ENCODE results near the gene TMIGD2.

The TMIGD2 gene

DNA sequence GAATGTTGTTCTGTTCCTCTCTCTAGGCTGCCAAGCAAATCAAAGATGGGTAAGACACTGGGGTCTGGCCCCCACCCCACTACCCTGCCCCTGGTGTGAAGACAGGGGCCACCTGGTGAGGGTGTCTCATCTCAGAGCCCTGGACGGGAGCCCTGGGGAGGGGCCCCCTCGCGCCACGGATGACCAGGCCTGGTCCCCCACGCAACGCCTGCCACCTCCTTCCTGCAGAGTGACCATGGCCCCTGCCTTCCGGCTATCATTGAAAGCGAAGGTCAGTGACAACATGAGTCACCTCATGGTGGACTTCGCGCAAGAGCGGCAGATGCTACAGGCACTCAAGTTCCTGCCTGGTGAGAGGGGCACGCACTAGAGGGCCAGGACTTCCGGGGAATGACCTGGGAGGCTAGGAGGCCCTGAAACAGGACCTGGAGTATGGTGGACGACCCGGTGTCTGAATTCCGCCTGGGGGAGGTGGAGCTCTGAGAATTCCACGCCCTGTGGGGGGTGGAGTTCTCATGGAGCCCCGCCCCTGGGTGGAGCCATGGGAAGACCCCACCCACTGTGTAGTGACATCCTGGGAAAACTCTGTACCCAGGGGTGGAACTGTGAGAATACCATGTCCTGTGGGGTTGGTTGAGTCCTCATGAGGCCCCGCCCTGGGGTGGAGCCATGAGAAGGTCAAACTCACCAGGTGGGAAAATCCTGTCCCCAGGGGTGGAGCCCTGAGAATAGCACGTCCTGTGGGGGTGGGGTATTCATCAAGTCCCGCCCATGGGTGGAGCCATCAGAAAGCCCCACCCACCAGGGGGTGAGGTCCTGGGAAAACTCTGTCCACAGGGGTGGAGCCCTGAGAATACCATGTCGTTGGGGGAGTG, 8.3 kb upstream of the TMIGD2 start:
- Histone ChIP-seq H3K36me3 (ENCODE audit: control insufficient read depth, insufficient read depth, low read length) (no peaks in the 10 kb centered on the region), H3K9me3 (ENCODE audit: control insufficient read depth, low read length) (no peaks in the 10 kb centered on the region)

GRCh38 chr19:4305659-4306058, 3.5 kb upstream of the TMIGD2 start:
- no peak overlapping the region for H3K27ac ChIP-seq (ENCODE audit: insufficient read depth, low read length, poor library complexity, severe bottlenecking)
- H3K27me3 ChIP-seq (replicated peaks; ENCODE audit: control insufficient read depth, insufficient read depth, low read length, poor library complexity, severe bottlenecking): peaks cover 4% of the 10 kb centered on the region
- DNase-seq: no peak
- no peaks in the 10 kb centered on the region for H3K9me3 ChIP-seq (ENCODE audit: control insufficient read depth, low read length)
- H3K4me3 ChIP-seq (ENCODE audit: insufficient read depth, low read depth, low read length, poor library complexity, severe bottlenecking): no peak overlapping the region
- H3K36me3 ChIP-seq (ENCODE audit: control insufficient read depth, insufficient read depth, low read length): no peaks in the 10 kb centered on the region
- peaks cover 5% of the 10 kb centered on the region for H3K4me1 ChIP-seq (ENCODE audit: control insufficient read depth, insufficient read depth, low read length, poor library complexity, severe bottlenecking)

More for the DNA sequence above, 8.3 kb upstream of the TMIGD2 start:
- Histone ChIP-seq H3K27ac (ENCODE audit: insufficient read depth, low read length, poor library complexity, severe bottlenecking) (no peak overlapping the region), H3K4me3 (ENCODE audit: insufficient read depth, low read depth, low read length, poor library complexity, severe bottlenecking) (no peak overlapping the region), H3K27me3 (replicated peaks; ENCODE audit: control insufficient read depth, insufficient read depth, low read length, poor library complexity, severe bottlenecking) (no peaks in the 10 kb centered on the region), H3K4me1 (ENCODE audit: control insufficient read depth, insufficient read depth, low read length, poor library complexity, severe bottlenecking) (no peaks in the 10 kb centered on the region)
- no peak for DNase-seq

- Histone ChIP-seq H3K27ac (ENCODE audit: insufficient read depth, low read length, poor library complexity, severe bottlenecking) (no peak overlapping the region), H3K27me3 (replicated peaks; ENCODE audit: control insufficient read depth, insufficient read depth, low read length, poor library complexity, severe bottlenecking) (peaks cover 4% of the 10 kb centered on the region), H3K4me1 (ENCODE audit: control insufficient read depth, insufficient read depth, low read length, poor library complexity, severe bottlenecking) (peaks cover 5% of the 10 kb centered on the region), H3K4me3 (ENCODE audit: insufficient read depth, low read depth, low read length, poor library complexity, severe bottlenecking) (no peak overlapping the region), H3K9me3 (ENCODE audit: control insufficient read depth, low read length) (no peaks in the 10 kb centered on the region), H3K36me3 (ENCODE audit: control insufficient read depth, insufficient read depth, low read length) (no peaks in the 10 kb centered on the region)
- no peak for DNase-seq
Observed at GRCh38 chr19:4305257-4305612, 3.0 kb upstream of the TMIGD2 start.

DNA sequence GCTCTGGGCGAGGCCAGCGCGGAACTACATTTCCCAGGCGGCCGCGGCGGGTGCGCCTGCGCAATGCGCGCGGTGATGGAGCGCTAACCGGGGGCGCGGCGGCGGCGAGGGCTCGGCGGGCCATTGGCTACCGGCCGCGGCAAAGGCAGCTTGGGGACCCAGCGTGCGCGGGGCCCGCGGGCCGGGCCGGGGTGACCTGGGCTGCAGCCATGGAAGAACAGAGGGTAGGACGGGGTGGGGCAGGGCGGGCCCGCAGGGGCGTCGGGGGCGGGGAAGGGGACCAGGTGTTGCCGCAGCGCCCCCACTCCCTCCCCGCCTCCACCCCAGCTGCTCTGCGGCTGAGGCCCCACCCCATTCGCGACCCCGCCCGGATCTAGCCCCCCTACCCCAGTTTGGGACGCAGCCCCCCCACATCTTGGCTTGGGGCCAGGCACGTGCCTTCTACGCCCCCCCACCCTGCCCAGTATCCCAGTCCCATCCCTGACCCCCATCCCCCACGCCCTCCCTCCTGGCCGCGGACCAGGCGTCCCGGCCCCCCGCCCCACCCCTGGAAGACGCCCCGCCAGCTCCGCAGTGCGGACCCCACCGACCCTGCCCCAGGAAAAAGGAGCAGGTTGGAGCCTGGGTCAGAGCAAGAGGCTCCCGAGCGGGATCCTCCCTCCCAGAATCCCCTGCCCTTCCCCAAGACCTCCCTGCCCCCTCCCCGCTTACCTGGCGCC, 2.5 kb upstream of the TMIGD2 start, which contains the start of gene FSD1:
Gene FSD1, plus strand, starts transcription at position 61 of the 719 bp plus-strand sequence. Its CDS starts 149 bp downstream, at position 210.
- no peaks in the 10 kb centered on the region for H3K36me3 ChIP-seq (ENCODE audit: control insufficient read depth, insufficient read depth, low read length)
- peaks cover 5% of the 10 kb centered on the region for H3K4me1 ChIP-seq (ENCODE audit: control insufficient read depth, insufficient read depth, low read length, poor library complexity, severe bottlenecking)
- no peak within 1 kb of the TSS for H3K27ac ChIP-seq (ENCODE audit: insufficient read depth, low read length, poor library complexity, severe bottlenecking)
- H3K4me3 ChIP-seq (ENCODE audit: insufficient read depth, low read depth, low read length, poor library complexity, severe bottlenecking): no peak within 1 kb of the TSS
- peaks cover 4% of the 10 kb centered on the region for H3K27me3 ChIP-seq (replicated peaks; ENCODE audit: control insufficient read depth, insufficient read depth, low read length, poor library complexity, severe bottlenecking)
- DNase-seq: peak in 2 of 3 donors; percentile 21 to 25
- no peaks in the 10 kb centered on the region for H3K9me3 ChIP-seq (ENCODE audit: control insufficient read depth, low read length)

GRCh38 chr19:4303819-4304537, 1.8 kb upstream of the TMIGD2 start:
- H3K4me3 ChIP-seq (ENCODE audit: insufficient read depth, low read depth, low read length, poor library complexity, severe bottlenecking): no peak overlapping the region
- H3K4me1 ChIP-seq (ENCODE audit: control insufficient read depth, insufficient read depth, low read length, poor library complexity, severe bottlenecking): peaks cover 5% of the 10 kb centered on the region
- H3K36me3 ChIP-seq (ENCODE audit: control insufficient read depth, insufficient read depth, low read length): no peaks in the 10 kb centered on the region
- H3K27ac ChIP-seq (ENCODE audit: insufficient read depth, low read length, poor library complexity, severe bottlenecking): no peak overlapping the region
- peaks cover 4% of the 10 kb centered on the region for H3K27me3 ChIP-seq (replicated peaks; ENCODE audit: control insufficient read depth, insufficient read depth, low read length, poor library complexity, severe bottlenecking)
- DNase-seq: no peak
- no peaks in the 10 kb centered on the region for H3K9me3 ChIP-seq (ENCODE audit: control insufficient read depth, low read length)

GRCh38 chr19:4301590-4302242, 473 bp downstream of the TMIGD2 start:
- Histone ChIP-seq H3K36me3 (ENCODE audit: control insufficient read depth, insufficient read depth, low read length) (no peaks in the 10 kb centered on the region), H3K27ac (ENCODE audit: insufficient read depth, low read length, poor library complexity, severe bottlenecking) (peak overlapping the region; percentile 14), H3K4me1 (ENCODE audit: control insufficient read depth, insufficient read depth, low read length, poor library complexity, severe bottlenecking) (peaks cover 5% of the 10 kb centered on the region), H3K27me3 (replicated peaks; ENCODE audit: control insufficient read depth, insufficient read depth, low read length, poor library complexity, severe bottlenecking) (peaks cover 4% of the 10 kb centered on the region), H3K9me3 (ENCODE audit: control insufficient read depth, low read length) (no peaks in the 10 kb centered on the region), H3K4me3 (ENCODE audit: insufficient read depth, low read depth, low read length, poor library complexity, severe bottlenecking) (peak overlapping the region; percentile 13)
- DNase-seq: no peak

GRCh38 chr19:4300589-4300988, 1.6 kb downstream of the TMIGD2 start:
- H3K4me3 ChIP-seq (ENCODE audit: insufficient read depth, low read depth, low read length, poor library complexity, severe bottlenecking): no peak overlapping the region
- no peak for DNase-seq
- peaks cover 5% of the 10 kb centered on the region for H3K4me1 ChIP-seq (ENCODE audit: control insufficient read depth, insufficient read depth, low read length, poor library complexity, severe bottlenecking)
- no peak overlapping the region for H3K27ac ChIP-seq (ENCODE audit: insufficient read depth, low read length, poor library complexity, severe bottlenecking)
- no peaks in the 10 kb centered on the region for H3K9me3 ChIP-seq (ENCODE audit: control insufficient read depth, low read length)
- H3K27me3 ChIP-seq (replicated peaks; ENCODE audit: control insufficient read depth, insufficient read depth, low read length, poor library complexity, severe bottlenecking): peaks cover 4% of the 10 kb centered on the region
- no peaks in the 10 kb centered on the region for H3K36me3 ChIP-seq (ENCODE audit: control insufficient read depth, insufficient read depth, low read length)

GRCh38 chr19:4298810-4299550, 3.2 kb downstream of the TMIGD2 start:
- H3K4me1 ChIP-seq (ENCODE audit: control insufficient read depth, insufficient read depth, low read length, poor library complexity, severe bottlenecking): peaks cover under 1% of the 10 kb centered on the region
- H3K9me3 ChIP-seq (ENCODE audit: control insufficient read depth, low read length): no peaks in the 10 kb centered on the region
- H3K36me3 ChIP-seq (ENCODE audit: control insufficient read depth, insufficient read depth, low read length): no peaks in the 10 kb centered on the region
- no peaks in the 10 kb centered on the region for H3K27me3 ChIP-seq (replicated peaks; ENCODE audit: control insufficient read depth, insufficient read depth, low read length, poor library complexity, severe bottlenecking)
- H3K27ac ChIP-seq (ENCODE audit: insufficient read depth, low read length, poor library complexity, severe bottlenecking): no peak overlapping the region
- DNase-seq: no peak
- no peak overlapping the region for H3K4me3 ChIP-seq (ENCODE audit: insufficient read depth, low read depth, low read length, poor library complexity, severe bottlenecking)
